RWPE1 (cell line): ENCODE data around the gene P2RX4.

ENCODE experiments used
- CTCF ChIA-PET: fragments of 350-600 bp; sonication (Branson Sonifier 250); formaldehyde crosslinking; extraction: SDS; loops from one replicate; lab custom pipeline; 2021; lab: Yijun Ruan, JAX
- POLR2A ChIA-PET: fragments of 400-600 bp; formaldehyde crosslinking; extraction: SDS; loops from one replicate; lab custom pipeline; 2020; ENCODE audit warnings: antibody characterized with exemption; ENCODE audit not compliant: low non-redundant PET; lab: Yijun Ruan, JAX
- DNase-seq: peaks from one replicate; pipeline ENCODE4 v3.0.0; 2012; ENCODE audit warnings: low spot score
- H3K27ac ChIP-seq: fragments of 450-650 bp; 2 replicates; pipeline ENCODE4 v1.5.1; 2017
- CTCF ChIP-seq: fragments of 450-650 bp; conservative IDR thresholded peaks from 2 replicates; pipeline ENCODE4 v1.5.1; 2017; ENCODE audit warnings: low read depth, mild to moderate bottlenecking

The P2RX4 gene

GRCh38 chr12:121176826-121177529 lies 33.0 kb upstream of the P2RX4 start:
- ChIA-PET CTCF (no interaction called here), POLR2A (no interaction called here)
- no peak for DNase-seq
- no peak for TF ChIP-seq CTCF
- H3K27ac ChIP-seq, result no peak overlapping the region

- TF ChIP-seq CTCF, result no peak
- ChIA-PET POLR2A (no interaction called here), CTCF (no interaction called here)
- H3K27ac ChIP-seq, result no peak overlapping the region
- no peak for DNase-seq
These were observed 28.7 kb upstream of the P2RX4 start for GRCh38 chr12:121181181-121181580.

GRCh38 chr12:121182222-121182893 lies 27.6 kb upstream of the P2RX4 start:
- no peak for TF ChIP-seq CTCF
- DNase-seq, result no peak
- ChIA-PET CTCF (no interaction called here), POLR2A (no interaction called here)
- H3K27ac ChIP-seq, result no peak overlapping the region

GRCh38 chr12:121184425-121184824 lies 25.5 kb upstream of the P2RX4 start:
- ChIA-PET POLR2A (interaction anchor here (0.7 kb wide), 1 partner anchor 49 kb away, joined by 4 read pairs; no protein-coding TSS in a partner anchor), CTCF (interaction anchor here (0.6 to 1.4 kb wide), 5 partner anchors 43 to 534 kb away, joined by 3 to 7 read pairs (median 3); no protein-coding TSS in a partner anchor)
- H3K27ac ChIP-seq, result 0 out of 2 replicates have a peak overlapping the region, but pooled peaks have one; percentile 5
- TF ChIP-seq CTCF, result no peak; the same call in 1 of the 2 replicates
- peak; percentile 94 for DNase-seq

GRCh38 chr12:121184984-121185889 lies 24.7 kb upstream of the P2RX4 start:
- DNase-seq, result no peak
- CTCF ChIA-PET, result interaction anchor here (0.6 to 1.4 kb wide), 3 partner anchors 42 to 535 kb away, joined by 3 to 7 read pairs (median 4); no protein-coding TSS in a partner anchor
- H3K27ac ChIP-seq, result 0 out of 2 replicates have a peak overlapping the region, but pooled peaks have one; percentile 5
- POLR2A ChIA-PET, result interaction anchor here (0.7 kb wide), 1 partner anchor 50 kb away, joined by 4 read pairs; no protein-coding TSS in a partner anchor
- TF ChIP-seq CTCF, result no peak

- ChIA-PET CTCF (no interaction called here), POLR2A (no interaction called here)
- DNase-seq, result no peak
- H3K27ac ChIP-seq, result no peak overlapping the region
- no peak for TF ChIP-seq CTCF
These were observed 23.1 kb upstream of the P2RX4 start for GRCh38 chr12:121186826-121187225.
